ENCODE results near the gene FBXO44. TPM values are rescaled to one million over a fixed set of nuclear protein-coding genes. Genes with fewer than 3 reads are reported as not detected.
"Not testable (repeated sequence)": the region's sequence is repeated elsewhere in the genome, so short reads cannot be mapped to it uniquely, and the experiment has no call there.

The FBXO44 gene
- total RNA-seq (2014; rRNA removed) = 2.4 and 5.2 TPM in 2 replicates
- polyA plus RNA-seq (2012) = 4.6 TPM

- DNase-seq (ENCODE audit: low read depth) = no peak
Measured at GRCh38 chr1:11654137-11654938, at the start of gene FBXO44, which contains the start of gene FBXO2. FBXO44 (plus strand) TSS chr1:11654877; CDS start chr1:11655836, 959 bp downstream. FBXO2 (minus strand) TSS chr1:11654429; CDS start chr1:11654340, 89 bp downstream.

GRCh38 chr1:11606775-11607174, 47.9 kb upstream of the FBXO44 start:
- DNase-seq (ENCODE audit: low read depth) = no peak

GRCh38 chr1:11608596-11609130, 46.0 kb upstream of the FBXO44 start:
- DNase-seq (ENCODE audit: low read depth) = not testable (repeated sequence)

GRCh38 chr1:11609378-11609777, 45.3 kb upstream of the FBXO44 start:
- DNase-seq (ENCODE audit: low read depth) = not testable (repeated sequence)

GRCh38 chr1:11610629-11611180, 44.0 kb upstream of the FBXO44 start:
- no peak for DNase-seq (ENCODE audit: low read depth)

GRCh38 chr1:11611638-11612327, 42.9 kb upstream of the FBXO44 start:
- DNase-seq (ENCODE audit: low read depth) = no peak

GRCh38 chr1:11613347-11613746, 41.3 kb upstream of the FBXO44 start:
- no peak for DNase-seq (ENCODE audit: low read depth)

GRCh38 chr1:11615090-11615489, 39.6 kb upstream of the FBXO44 start:
- DNase-seq (ENCODE audit: low read depth) = no peak

- DNase-seq (ENCODE audit: low read depth) = no peak
Measured at GRCh38 chr1:11616766-11617165, 37.9 kb upstream of the FBXO44 start.

GRCh38 chr1:11617314-11617713, 37.4 kb upstream of the FBXO44 start:
- DNase-seq (ENCODE audit: low read depth) = no peak

GRCh38 chr1:11617741-11618140, 36.9 kb upstream of the FBXO44 start:
- no peak for DNase-seq (ENCODE audit: low read depth)

GRCh38 chr1:11620405-11620804, 34.3 kb upstream of the FBXO44 start:
- DNase-seq (ENCODE audit: low read depth) = no peak

GRCh38 chr1:11620924-11621323, 33.8 kb upstream of the FBXO44 start:
- no peak for DNase-seq (ENCODE audit: low read depth)

- DNase-seq (ENCODE audit: low read depth) = no peak
Measured at GRCh38 chr1:11622398-11622797, 32.3 kb upstream of the FBXO44 start.

- no peak for DNase-seq (ENCODE audit: low read depth)
Measured at GRCh38 chr1:11623702-11624101, 31.0 kb upstream of the FBXO44 start.

GRCh38 chr1:11626551-11626950, 28.1 kb upstream of the FBXO44 start:
- DNase-seq (ENCODE audit: low read depth) = no peak

- DNase-seq (ENCODE audit: low read depth) = no peak
Measured at GRCh38 chr1:11628767-11629166, 25.9 kb upstream of the FBXO44 start.

- DNase-seq (ENCODE audit: low read depth) = no peak
Measured at GRCh38 chr1:11629184-11630016, 25.3 kb upstream of the FBXO44 start.

- no peak for DNase-seq (ENCODE audit: low read depth)
Measured at GRCh38 chr1:11634365-11635192, 20.1 kb upstream of the FBXO44 start.

- no peak for DNase-seq (ENCODE audit: low read depth)
Measured at GRCh38 chr1:11638121-11638520, 16.6 kb upstream of the FBXO44 start.

Data from LHCN-M2 (cell line).